ENCODE measurements around the gene KIF23. TPM values are rescaled to one million over a fixed set of nuclear protein-coding genes. Genes with fewer than 3 reads are reported as not detected.

The KIF23 gene
- total and polyA plus RNA-seq, 11 donors = 0.23 to 7.7 (median 0.66) TPM; not detected in 1

- Histone ChIP-seq H3K9me3 (no peaks in the 10 kb centered on the region), H3K4me1 (no peaks in the 10 kb centered on the region), H3K36me3 (no peaks in the 10 kb centered on the region), H3K27me3 (no peaks in the 10 kb centered on the region), H3K27ac (no peak overlapping the region), H3K4me3 (no peak overlapping the region)
- ATAC-seq (no peak), DNase-seq (no peak)
- WGBS, 4 donors = 57 to 61% (median 60%) methylated on average over 3 of the region's 3 CpGs
- TF ChIP-seq POLR2A (IDR thresholded peaks at IDR 0.05) (no peak), CTCF (IDR thresholded peaks at IDR 0.05) (no peak)
- intact Hi-C loops (cut with DNase I) = no loop called here
These were observed 9.0 kb upstream of the KIF23 start for GRCh38 chr15:69405110-69405509.

- intact Hi-C loops (cut with DNase I) = no loop called here
- 87 to 94% (median 93%) methylated on average over 3 of the region's 3 CpGs for WGBS, 4 donors
- Histone ChIP-seq H3K27ac (no peak overlapping the region), H3K4me3 (no peak overlapping the region), H3K36me3 (no peaks in the 10 kb centered on the region), H3K27me3 (no peaks in the 10 kb centered on the region), H3K4me1 (no peaks in the 10 kb centered on the region), H3K9me3 (no peaks in the 10 kb centered on the region)
- TF ChIP-seq CTCF (IDR thresholded peaks at IDR 0.05) = no peak
- TF ChIP-seq POLR2A (IDR thresholded peaks at IDR 0.05) = no peak
- DNase-seq (no peak), ATAC-seq (no peak)
These were observed 6.3 kb upstream of the KIF23 start for GRCh38 chr15:69407719-69408400.

- no peaks in the 10 kb centered on the region for H3K9me3 ChIP-seq
- peaks cover 0 to 4% (median 0%) of the 10 kb centered on the region in 12 donors for H3K4me1 ChIP-seq
- no peak overlapping the region for H3K4me3 ChIP-seq
- ATAC-seq (no peak), DNase-seq (no peak)
- WGBS, 4 donors = 69 to 78% (median 76%) methylated on average over 3 of the region's 3 CpGs
- H3K36me3 ChIP-seq = no peaks in the 10 kb centered on the region
- H3K27ac ChIP-seq = no peak overlapping the region
- TF ChIP-seq POLR2A (IDR thresholded peaks at IDR 0.05) = no peak
- no peak for TF ChIP-seq CTCF (IDR thresholded peaks at IDR 0.05)
- no peaks in the 10 kb centered on the region for H3K27me3 ChIP-seq
- intact Hi-C loops (cut with DNase I) = no loop called here
These were observed 5.3 kb upstream of the KIF23 start for GRCh38 chr15:69408841-69409240.

GRCh38 chr15:69410248-69410874 is 3.8 kb upstream of the KIF23 start:
- H3K36me3 ChIP-seq = no peaks in the 10 kb centered on the region
- H3K27ac ChIP-seq = no peak overlapping the region
- DNase-seq = peak in 1 of 5 donors; percentile 54
- peak in 3 of 4 donors; percentile 52 to 71 (median 60) for ATAC-seq
- TF ChIP-seq CTCF (IDR thresholded peaks at IDR 0.05) (peak in 5 of 12 donors; percentile 14 to 27 (median 18)), POLR2A (IDR thresholded peaks at IDR 0.05) (no peak)
- H3K4me3 ChIP-seq = no peak overlapping the region
- 57 to 65% (median 60%) methylated on average over 9 of the region's 9 CpGs for WGBS, 4 donors
- no peaks in the 10 kb centered on the region for H3K9me3 ChIP-seq
- no peaks in the 10 kb centered on the region for H3K27me3 ChIP-seq
- peaks cover 0 to 14% (median 2%) of the 10 kb centered on the region in 12 donors for H3K4me1 ChIP-seq
- intact Hi-C loops (cut with DNase I) = loop anchor here in 3 of 10 donors (5.0 kb wide), 2 partner anchors 42 to 353 kb away; partner anchors contain the start of gene RPLP1 (in 2 of the 3)

Data from heart left ventricle (tissue), 16 donors.